GM12878 (cell line): ENCODE measurements around the gene ACSL3. TPM values are rescaled to one million over a fixed set of nuclear protein-coding genes. Genes with fewer than 3 reads are reported as not detected.

ENCODE experiments used
- ATAC-seq: fragments of 200-7000 bp; cut with Tn5 transposase; 3 replicates; pipeline ENCODE4 v1.9.1; 2020; ENCODE audit warnings: mild to moderate bottlenecking, moderate library complexity
- BruUV-seq: library from RNA; stranded (reverse); fragments of 400-500 nt; replicated peaks from 2 replicates; lab custom pipeline; 2021; lab: Mats Ljungman, UMichigan
- CTCF ChIA-PET: fragments of 300-600 bp; sonication (Branson Sonifier 250); formaldehyde crosslinking; extraction: SDS; loops from one replicate; lab custom pipeline; 2021; ENCODE audit warnings: inconsistent platforms; lab: Yijun Ruan, JAX
- POLR2A ChIA-PET: fragments of 350-600 bp; formaldehyde crosslinking; extraction: SDS; loops from one replicate; lab custom pipeline; 2021; ENCODE audit warnings: inconsistent platforms; lab: Charles Lee
- RAD21 ChIA-PET: fragments of 300-600 bp; sonication (Branson Sonifier 250); formaldehyde crosslinking; loops from one replicate; lab custom pipeline; 2023; ENCODE audit warnings: antibody characterized with exemption; ENCODE audit not compliant: unreplicated experiment; lab: Charles Lee
- SMC1A ChIA-PET: fragments of 300-600 bp; sonication (Branson Sonifier 250); formaldehyde crosslinking; loops from one replicate; lab custom pipeline; 2023; ENCODE audit not compliant: unreplicated experiment, uncharacterized antibody; lab: Charles Lee
- DNase-seq: peaks from one replicate; pipeline ENCODE4 v3.0.0-alpha.2; 2011; ENCODE audit warnings: low read depth, low spot score
- FAIRE-seq: peaks from 3 replicates; lab custom pipeline; 2011; peaks lifted over from hg19 to GRCh38; lab: Jason Lieb, UNC
- H2AFZ ChIP-seq: 2 replicates; pipeline ENCODE4 v1.6.0; 2011; ENCODE audit warnings: low read depth, low read length, control low read depth; ENCODE audit not compliant: control insufficient read depth
- H3K27ac ChIP-seq: 2 replicates; pipeline ENCODE4 v1.5.1; 2011; ENCODE audit warnings: control low read depth; ENCODE audit not compliant: control insufficient read depth, insufficient read depth
- H3K27me3 ChIP-seq, 2 experiments: replicated peaks in 1 of 2; 2 replicates each; pipeline versions ENCODE4 v1.6.0 to v1.6.1; 2011; ENCODE audit warnings: low read length in 1 of 2; ENCODE audit not compliant: control insufficient read depth in 2 of 2, insufficient read depth in 2 of 2
- H3K36me3 ChIP-seq, 2 experiments: 2 replicates each; pipeline ENCODE4 v1.5.1; 2011; ENCODE audit warnings: low read length in 1 of 2; ENCODE audit not compliant: control insufficient read depth in 2 of 2, insufficient read depth in 2 of 2
- H3K4me1 ChIP-seq: 2 replicates; pipeline ENCODE4 v1.6.1; 2011; ENCODE audit warnings: mild to moderate bottlenecking, low read length, moderate library complexity, mixed read lengths; ENCODE audit not compliant: control insufficient read depth, insufficient read depth
- H3K4me2 ChIP-seq: 2 replicates; pipeline ENCODE4 v1.6.0; 2011; ENCODE audit warnings: control low read depth; ENCODE audit not compliant: control insufficient read depth, insufficient read depth
- H3K4me3 ChIP-seq: fragments of 200-600 bp; sonication (generic); 2 replicates; pipeline ENCODE4 v1.5.1; 2016
- H3K79me2 ChIP-seq: 2 replicates; pipeline ENCODE4 v1.6.0; 2011; ENCODE audit warnings: low read length; ENCODE audit not compliant: control insufficient read depth, insufficient read depth
- H3K9ac ChIP-seq: 2 replicates; pipeline ENCODE4 v1.8.0; 2011; ENCODE audit warnings: low read length, control low read depth, mixed read lengths; ENCODE audit not compliant: control insufficient read depth, insufficient read depth
- H3K9me3 ChIP-seq: replicated peaks from 3 replicates; pipeline ENCODE4 v1.5.1; 2011; ENCODE audit warnings: mild to moderate bottlenecking, low read length; ENCODE audit not compliant: control insufficient read depth, insufficient read depth
- H4K20me1 ChIP-seq: 2 replicates; pipeline ENCODE4 v1.6.0; 2011; ENCODE audit not compliant: control insufficient read depth, insufficient read depth
- E2F4 ChIP-seq: IDR thresholded peaks from 2 replicates; pipeline ENCODE4 v1.6.1; 2012; ENCODE audit warnings: low read depth, low read length, improper control_type of control experiment
- NR2C2 ChIP-seq: IDR thresholded peaks from 2 replicates; pipeline ENCODE4 v1.6.1; 2011; ENCODE audit warnings: borderline replicate concordance, low read depth; ENCODE audit not compliant: control insufficient read depth, insufficient read length
- RAD51 ChIP-seq: fragments of 450-650 bp; IDR thresholded peaks from 2 replicates; pipeline ENCODE4 v1.6.1; 2016; ENCODE audit warnings: moderate library complexity, mild to moderate bottlenecking, inconsistent platforms
- RCOR1 ChIP-seq: conservative IDR thresholded peaks from 2 replicates; pipeline ENCODE4 v1.6.1; 2012; ENCODE audit warnings: low read depth, low read length, improper control_type of control experiment
- RELA ChIP-seq: fragments of 450-650 bp; IDR thresholded peaks from 2 replicates; pipeline ENCODE4 v1.8.0; 2014; ENCODE audit warnings: borderline replicate concordance; ENCODE audit not compliant: partially characterized antibody
- STAT1 ChIP-seq: fragments of 450-650 bp; conservative IDR thresholded peaks from 2 replicates; pipeline ENCODE4 v1.6.1; 2014; ENCODE audit warnings: antibody characterized with exemption, mild to moderate bottlenecking
- ZNF274 ChIP-seq: IDR thresholded peaks from one replicate; pipeline ENCODE4 v1.8.0; 2011; ENCODE audit not compliant: insufficient read length, insufficient read depth
- WGBS: methylation state at CpG from one replicate; pipeline ENCODE4 v1.1.6; 2016; ENCODE audit warnings: low lambda C conversion rate; ENCODE audit not compliant: insufficient replicate concordance, insufficient coverage; ENCODE audit errors: missing lambda C conversion rate; 5-methylcytosine and 5-hydroxymethylcytosine counted together
- in situ Hi-C: fragments of 300-500 bp; cut with MboI; formaldehyde crosslinking; loops from 9 replicates; pipeline ENCODE4 v1.14.3; 2018; ENCODE audit warnings: mixed read lengths
- intact Hi-C: fragments of 100-400 bp; cut with micrococcal nuclease; formaldehyde crosslinking; loops from one replicate; pipeline ENCODE4 v1.14.2; 2022; ENCODE audit not compliant: unreplicated experiment
- polyA plus RNA-seq, 11 experiments: library from polyadenylated mRNA; depleted of rRNA in 4 of 11; unstranded in 6 of 11; stranded (reverse) in 5 of 11; fragments of >200 nt; fragmentation: Nextera tagmentation in 4 of 11; fragmentation: Illumina TruSeq in 1 of 11; extraction: Ambion mirVana in 4 of 11; extraction: Trizol in 1 of 11; gene quantifications; 1 replicate in 1 of 11; 2 replicates in 10 of 11; pipeline versions ENCODE4 v1.2.1 to v1.2.3, GENCODE V29; 2011 to 2016; ENCODE audit warnings: inconsistent platforms in 2 of 11, missing spikeins in 2 of 11, low read depth in 1 of 11
- total RNA-seq, 4 experiments: library from RNA; depleted of rRNA in 3 of 4; stranded (reverse); fragments of >200 nt in 3 of 4; fragmentation: Illumina TruSeq in 1 of 4; extraction: Trizol in 1 of 4; gene quantifications; 2 replicates each; pipeline versions ENCODE4 v1.2.1 to v1.2.3, GENCODE V29; 2013 to 2021

Gene ACSL3
- total and polyA plus RNA-seq, 10 of the 15 experiments (the other 5 are each of a cell fraction or from before 2014, with no cell fraction given): 15.6 to 83.9 (median 56.7) TPM

- Histone ChIP-seq H3K27ac (no peak overlapping the region), H2AFZ (no peak overlapping the region), H3K79me2 (peaks cover 5% of the 10 kb centered on the region; the same call in 1 of the 2 replicates), H3K9me3 (no peaks in the 10 kb centered on the region), H3K4me2 (no peak overlapping the region), H3K4me1 (no peaks in the 10 kb centered on the region), H3K4me3 (no peak overlapping the region), H3K27me3 (no peaks in the 10 kb centered on the region), H4K20me1 (no peaks in the 10 kb centered on the region), H3K9ac (no peak overlapping the region), H3K36me3 (peaks cover 3 to 7% of the 10 kb centered on the region in 2 experiments)
- DNase-seq: no peak
- ATAC-seq: no peak
- BruUV-seq: no TSS peak
- in situ Hi-C loops (loop anchor here (5.0 to 25.0 kb wide), 2 partner anchors 212 to 592 kb away; a partner anchor contains a TSS), intact Hi-C loops (no loop called here)
- SMC1A ChIA-PET: interaction anchor here (0.7 to 3.5 kb wide), 9 partner anchors 9 to 213 kb away, joined by 3 to 13 read pairs (median 3); no protein-coding TSS in a partner anchor
- FAIRE-seq: no peak
- POLR2A ChIA-PET: no interaction called here
- WGBS: 96% methylated on average over 2 of the region's 2 CpGs
- TF ChIP-seq ZNF274 (no peak), RAD51 (no peak), RELA (no peak), STAT1 (no peak), RCOR1 (no peak)
- CTCF ChIA-PET: interaction anchor here (0.8 to 3.5 kb wide), 9 partner anchors 9 to 214 kb away, joined by 4 to 36 read pairs (median 6); no protein-coding TSS in a partner anchor
- RAD21 ChIA-PET: no interaction called here
These were observed 43.9 kb downstream of the ACSL3 start for GRCh38 chr2:222904557-222905258.

GRCh38 chr2:222907048-222907447 is 46.2 kb downstream of the ACSL3 start:
- no TSS peak for BruUV-seq
- RAD21 ChIA-PET: interaction anchor here (0.6 to 1.4 kb wide), 5 partner anchors 32 to 200 kb away, joined by 3 to 6 read pairs (median 3); no protein-coding TSS in a partner anchor
- intact Hi-C loops: no loop called here

More at GRCh38 chr2:222907048-222907447, 46.2 kb downstream of the ACSL3 start:
- Histone ChIP-seq H3K4me3 (no peak overlapping the region), H3K27ac (no peak overlapping the region), H4K20me1 (no peaks in the 10 kb centered on the region), H3K9me3 (no peaks in the 10 kb centered on the region), H3K4me1 (peaks cover 5% of the 10 kb centered on the region; the same call in 1 of the 2 replicates), H3K27me3 (no peaks in the 10 kb centered on the region), H3K9ac (no peak overlapping the region), H2AFZ (no peak overlapping the region), H3K79me2 (peaks cover 5% of the 10 kb centered on the region; the same call in 1 of the 2 replicates), H3K4me2 (no peak overlapping the region), H3K36me3 (peaks cover 3 to 9% of the 10 kb centered on the region in 2 experiments)
- no peak for FAIRE-seq
- SMC1A ChIA-PET: interaction anchor here (0.9 to 3.5 kb wide), 8 partner anchors 8 to 230 kb away, joined by 3 to 13 read pairs (median 4); no protein-coding TSS in a partner anchor
- no peak for DNase-seq
- ATAC-seq: no peak
- TF ChIP-seq NR2C2: no peak
- no peak for TF ChIP-seq E2F4
- CTCF ChIA-PET: interaction anchor here (0.7 to 3.5 kb wide), 11 partner anchors 9 to 222 kb away, joined by 3 to 36 read pairs (median 4); no protein-coding TSS in a partner anchor
- in situ Hi-C loops: loop anchor here (25.0 kb wide), 1 partner anchor 595 kb away; a partner anchor contains a TSS
- POLR2A ChIA-PET: interaction anchor here (0.6 to 0.9 kb wide), 2 partner anchors 32 to 929 kb away, joined by 3 read pairs; no protein-coding TSS in a partner anchor
- WGBS: 100% methylated on average over 2 of the region's 2 CpGs
